GM12878 (cell line): ENCODE measurements around the gene ELMOD3. TPM values are rescaled to one million over a fixed set of nuclear protein-coding genes. Genes with fewer than 3 reads are reported as not detected.

Experiments
- ATAC-seq: fragments of 200-7000 bp; cut with Tn5 transposase; 3 replicates; pipeline ENCODE4 v1.9.1; 2020; ENCODE audit warnings: mild to moderate bottlenecking, moderate library complexity
- BruUV-seq: library from RNA; stranded (reverse); fragments of 400-500 nt; replicated peaks from 2 replicates; lab custom pipeline; 2021; lab: Mats Ljungman, UMichigan
- CTCF ChIA-PET: fragments of 300-600 bp; sonication (Branson Sonifier 250); formaldehyde crosslinking; extraction: SDS; loops from one replicate; lab custom pipeline; 2021; ENCODE audit warnings: inconsistent platforms; lab: Yijun Ruan, JAX
- POLR2A ChIA-PET: fragments of 350-600 bp; formaldehyde crosslinking; extraction: SDS; loops from one replicate; lab custom pipeline; 2021; ENCODE audit warnings: inconsistent platforms; lab: Charles Lee
- RAD21 ChIA-PET: fragments of 300-600 bp; sonication (Branson Sonifier 250); formaldehyde crosslinking; loops from one replicate; lab custom pipeline; 2023; ENCODE audit warnings: antibody characterized with exemption; ENCODE audit not compliant: unreplicated experiment; lab: Charles Lee
- SMC1A ChIA-PET: fragments of 300-600 bp; sonication (Branson Sonifier 250); formaldehyde crosslinking; loops from one replicate; lab custom pipeline; 2023; ENCODE audit not compliant: unreplicated experiment, uncharacterized antibody; lab: Charles Lee
- DNase-seq: peaks from one replicate; pipeline ENCODE4 v3.0.0-alpha.2; 2011; ENCODE audit warnings: low read depth, low spot score
- FAIRE-seq: peaks from 3 replicates; lab custom pipeline; 2011; peaks lifted over from hg19 to GRCh38; lab: Jason Lieb, UNC
- H2AFZ ChIP-seq: 2 replicates; pipeline ENCODE4 v1.6.0; 2011; ENCODE audit warnings: low read depth, low read length, control low read depth; ENCODE audit not compliant: control insufficient read depth
- H3K27ac ChIP-seq: 2 replicates; pipeline ENCODE4 v1.5.1; 2011; ENCODE audit warnings: control low read depth; ENCODE audit not compliant: control insufficient read depth, insufficient read depth
- H3K27me3 ChIP-seq, 2 experiments: replicated peaks in 1 of 2; 2 replicates each; pipeline versions ENCODE4 v1.6.0 to v1.6.1; 2011; ENCODE audit warnings: low read length in 1 of 2; ENCODE audit not compliant: control insufficient read depth in 2 of 2, insufficient read depth in 2 of 2
- H3K36me3 ChIP-seq, 2 experiments: 2 replicates each; pipeline ENCODE4 v1.5.1; 2011; ENCODE audit warnings: low read length in 1 of 2; ENCODE audit not compliant: control insufficient read depth in 2 of 2, insufficient read depth in 2 of 2
- H3K4me1 ChIP-seq: 2 replicates; pipeline ENCODE4 v1.6.1; 2011; ENCODE audit warnings: mild to moderate bottlenecking, low read length, moderate library complexity, mixed read lengths; ENCODE audit not compliant: control insufficient read depth, insufficient read depth
- H3K4me2 ChIP-seq: 2 replicates; pipeline ENCODE4 v1.6.0; 2011; ENCODE audit warnings: control low read depth; ENCODE audit not compliant: control insufficient read depth, insufficient read depth
- H3K4me3 ChIP-seq: fragments of 200-600 bp; sonication (generic); 2 replicates; pipeline ENCODE4 v1.5.1; 2016
- H3K79me2 ChIP-seq: 2 replicates; pipeline ENCODE4 v1.6.0; 2011; ENCODE audit warnings: low read length; ENCODE audit not compliant: control insufficient read depth, insufficient read depth
- H3K9ac ChIP-seq: 2 replicates; pipeline ENCODE4 v1.8.0; 2011; ENCODE audit warnings: low read length, control low read depth, mixed read lengths; ENCODE audit not compliant: control insufficient read depth, insufficient read depth
- H3K9me3 ChIP-seq: replicated peaks from 3 replicates; pipeline ENCODE4 v1.5.1; 2011; ENCODE audit warnings: mild to moderate bottlenecking, low read length; ENCODE audit not compliant: control insufficient read depth, insufficient read depth
- H4K20me1 ChIP-seq: 2 replicates; pipeline ENCODE4 v1.6.0; 2011; ENCODE audit not compliant: control insufficient read depth, insufficient read depth
- BACH1 ChIP-seq: fragments of 450-650 bp; IDR thresholded peaks from 2 replicates; pipeline ENCODE4 v1.6.1; 2017; ENCODE audit warnings: mild to moderate bottlenecking, borderline replicate concordance
- ESRRA ChIP-seq: IDR thresholded peaks from 2 replicates; pipeline ENCODE4 v1.6.1; 2012; ENCODE audit warnings: mild to moderate bottlenecking, low read length, improper control_type of control experiment
- GATAD2B ChIP-seq: fragments of 450-650 bp; conservative IDR thresholded peaks from 2 replicates; pipeline ENCODE4 v1.6.1; 2017; ENCODE audit warnings: low read depth, mild to moderate bottlenecking, moderate library complexity
- PAX8 ChIP-seq: fragments of 450-650 bp; IDR thresholded peaks from 2 replicates; pipeline ENCODE4 v1.6.1; 2017; ENCODE audit warnings: mild to moderate bottlenecking, moderate library complexity
- POLR2AphosphoS2 ChIP-seq: IDR thresholded peaks from 2 replicates; pipeline ENCODE4 v1.6.1; 2011; ENCODE audit warnings: low read depth, mild to moderate bottlenecking, low read length, improper control_type of control experiment, moderate library complexity
- RAD21 ChIP-seq: IDR thresholded peaks from 2 replicates; pipeline ENCODE4 v1.6.1; 2011; ENCODE audit warnings: mild to moderate bottlenecking, low read depth, low read length, moderate library complexity; ENCODE audit not compliant: insufficient read depth
- RAD51 ChIP-seq: fragments of 450-650 bp; IDR thresholded peaks from 2 replicates; pipeline ENCODE4 v1.6.1; 2016; ENCODE audit warnings: moderate library complexity, mild to moderate bottlenecking, inconsistent platforms
- TBL1XR1 ChIP-seq: IDR thresholded peaks from 2 replicates; pipeline ENCODE4 v1.6.1; 2012; ENCODE audit warnings: low read depth, low read length, improper control_type of control experiment
- WRNIP1 ChIP-seq: IDR thresholded peaks from 2 replicates; pipeline ENCODE4 v1.6.1; 2011; ENCODE audit warnings: low read depth, low read length, improper control_type of control experiment, borderline replicate concordance
- YBX1 ChIP-seq: fragments of 450-650 bp; IDR thresholded peaks from 2 replicates; pipeline ENCODE4 v1.6.1; 2016; ENCODE audit warnings: antibody characterized with exemption
- ZBED1 ChIP-seq: IDR thresholded peaks from 2 replicates; pipeline ENCODE4 v1.6.1; 2016; ENCODE audit warnings: borderline replicate concordance
- ZBTB33 ChIP-seq: fragments of 450-650 bp; IDR thresholded peaks from 2 replicates; pipeline ENCODE4 v1.6.1; 2017; ENCODE audit warnings: mild to moderate bottlenecking
- ZNF274 ChIP-seq: IDR thresholded peaks from one replicate; pipeline ENCODE4 v1.8.0; 2011; ENCODE audit not compliant: insufficient read length, insufficient read depth
- WGBS: methylation state at CpG from one replicate; pipeline ENCODE4 v1.1.6; 2016; ENCODE audit warnings: low lambda C conversion rate; ENCODE audit not compliant: insufficient replicate concordance, insufficient coverage; ENCODE audit errors: missing lambda C conversion rate; 5-methylcytosine and 5-hydroxymethylcytosine counted together
- in situ Hi-C: fragments of 300-500 bp; cut with MboI; formaldehyde crosslinking; loops from 9 replicates; pipeline ENCODE4 v1.14.3; 2018; ENCODE audit warnings: mixed read lengths
- intact Hi-C: fragments of 100-400 bp; cut with micrococcal nuclease; formaldehyde crosslinking; loops from one replicate; pipeline ENCODE4 v1.14.2; 2022; ENCODE audit not compliant: unreplicated experiment
- polyA plus RNA-seq, 11 experiments: library from polyadenylated mRNA; depleted of rRNA in 4 of 11; unstranded in 6 of 11; stranded (reverse) in 5 of 11; fragments of >200 nt; fragmentation: Nextera tagmentation in 4 of 11; fragmentation: Illumina TruSeq in 1 of 11; extraction: Ambion mirVana in 4 of 11; extraction: Trizol in 1 of 11; gene quantifications; 1 replicate in 1 of 11; 2 replicates in 10 of 11; pipeline versions ENCODE4 v1.2.1 to v1.2.3, GENCODE V29; 2011 to 2016; ENCODE audit warnings: inconsistent platforms in 2 of 11, missing spikeins in 2 of 11, low read depth in 1 of 11
- total RNA-seq, 4 experiments: library from RNA; depleted of rRNA in 3 of 4; stranded (reverse); fragments of >200 nt in 3 of 4; fragmentation: Illumina TruSeq in 1 of 4; extraction: Trizol in 1 of 4; gene quantifications; 2 replicates each; pipeline versions ENCODE4 v1.2.1 to v1.2.3, GENCODE V29; 2013 to 2021
- TF ChIP-seq, protein P1 (sequence below): IDR thresholded peaks from 2 replicates; pipeline ENCODE4 v1.6.1; 2012; ENCODE audit warnings: low read depth, low read length, improper control_type of control experiment
- TF ChIP-seq, protein P2 (sequence below): fragments of 150-350 bp; IDR thresholded peaks from 2 replicates; pipeline ENCODE4 v1.6.1; 2016; ENCODE audit warnings: low read depth, low read length

ELMOD3 gene
- total and polyA plus RNA-seq, 10 of the 15 experiments (the other 5 are each of a cell fraction or from before 2014, with no cell fraction given): 1.2 to 19.1 (median 12.5) TPM

DNA sequence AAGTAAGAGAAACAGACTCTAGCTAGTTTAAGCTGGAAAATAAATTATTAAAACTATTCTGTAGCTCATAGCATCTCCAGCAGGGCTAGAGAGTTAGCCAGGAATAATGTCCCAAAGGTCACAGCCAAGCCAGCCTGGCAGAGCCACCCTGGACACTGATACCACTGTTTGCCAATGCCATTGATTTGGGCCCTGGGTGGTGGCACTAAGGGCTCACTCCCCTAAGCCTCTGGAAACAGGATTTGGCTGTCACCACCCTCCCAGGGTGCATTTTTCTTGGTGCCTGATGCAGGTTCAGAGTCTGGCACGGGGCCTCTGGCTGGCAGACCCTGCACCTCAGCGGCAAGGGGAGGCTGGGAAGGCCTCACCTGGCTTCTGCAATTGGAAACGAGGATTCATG lies 71.0 kb downstream of the ELMOD3 start:
- Histone ChIP-seq H3K79me2 (no peaks in the 10 kb centered on the region), H3K4me1 (no peaks in the 10 kb centered on the region), H3K27me3 (no peaks in the 10 kb centered on the region), H3K4me3 (no peak overlapping the region), H3K36me3 (no peaks in the 10 kb centered on the region), H4K20me1 (no peaks in the 10 kb centered on the region), H3K9me3 (no peaks in the 10 kb centered on the region), H3K9ac (no peak overlapping the region), H2AFZ (no peak overlapping the region), H3K4me2 (no peak overlapping the region), H3K27ac (no peak overlapping the region)
- intact Hi-C loops: loop anchor here (10.0 kb wide), 1 partner anchor 389 kb away; no protein-coding TSS in a partner anchor
- FAIRE-seq (no peak), ATAC-seq (no peak), DNase-seq (no peak)
- POLR2A ChIA-PET: no interaction called here
- in situ Hi-C loops: no loop called here
- RAD21 ChIA-PET: interaction anchor here (3.3 kb wide), 1 partner anchor 126 kb away, joined by 13 read pairs; no protein-coding TSS in a partner anchor
- 24% methylated on average over 3 of the region's 3 CpGs for WGBS
- SMC1A ChIA-PET: interaction anchor here (7.8 kb wide), 1 partner anchor 125 kb away, joined by 201 read pairs; no protein-coding TSS in a partner anchor
- no TSS peak for BruUV-seq
- CTCF ChIA-PET: no interaction called here
- TF ChIP-seq ZBED1: no peak
- no peak for TF ChIP-seq RAD21
- no peak for TF ChIP-seq ZBTB33
- TF ChIP-seq BACH1: no peak
- no peak for TF ChIP-seq WRNIP1
- no peak for TF ChIP-seq TBL1XR1
- TF ChIP-seq GATAD2B: no peak
- TF ChIP-seq, protein P1, sequence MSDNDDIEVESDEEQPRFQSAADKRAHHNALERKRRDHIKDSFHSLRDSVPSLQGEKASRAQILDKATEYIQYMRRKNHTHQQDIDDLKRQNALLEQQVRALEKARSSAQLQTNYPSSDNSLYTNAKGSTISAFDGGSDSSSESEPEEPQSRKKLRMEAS: no peak
- no peak for TF ChIP-seq YBX1
- no peak for TF ChIP-seq ZNF274
- no peak for TF ChIP-seq RAD51
- TF ChIP-seq PAX8: no peak
- no peak for TF ChIP-seq ESRRA
- TF ChIP-seq, protein P2, sequence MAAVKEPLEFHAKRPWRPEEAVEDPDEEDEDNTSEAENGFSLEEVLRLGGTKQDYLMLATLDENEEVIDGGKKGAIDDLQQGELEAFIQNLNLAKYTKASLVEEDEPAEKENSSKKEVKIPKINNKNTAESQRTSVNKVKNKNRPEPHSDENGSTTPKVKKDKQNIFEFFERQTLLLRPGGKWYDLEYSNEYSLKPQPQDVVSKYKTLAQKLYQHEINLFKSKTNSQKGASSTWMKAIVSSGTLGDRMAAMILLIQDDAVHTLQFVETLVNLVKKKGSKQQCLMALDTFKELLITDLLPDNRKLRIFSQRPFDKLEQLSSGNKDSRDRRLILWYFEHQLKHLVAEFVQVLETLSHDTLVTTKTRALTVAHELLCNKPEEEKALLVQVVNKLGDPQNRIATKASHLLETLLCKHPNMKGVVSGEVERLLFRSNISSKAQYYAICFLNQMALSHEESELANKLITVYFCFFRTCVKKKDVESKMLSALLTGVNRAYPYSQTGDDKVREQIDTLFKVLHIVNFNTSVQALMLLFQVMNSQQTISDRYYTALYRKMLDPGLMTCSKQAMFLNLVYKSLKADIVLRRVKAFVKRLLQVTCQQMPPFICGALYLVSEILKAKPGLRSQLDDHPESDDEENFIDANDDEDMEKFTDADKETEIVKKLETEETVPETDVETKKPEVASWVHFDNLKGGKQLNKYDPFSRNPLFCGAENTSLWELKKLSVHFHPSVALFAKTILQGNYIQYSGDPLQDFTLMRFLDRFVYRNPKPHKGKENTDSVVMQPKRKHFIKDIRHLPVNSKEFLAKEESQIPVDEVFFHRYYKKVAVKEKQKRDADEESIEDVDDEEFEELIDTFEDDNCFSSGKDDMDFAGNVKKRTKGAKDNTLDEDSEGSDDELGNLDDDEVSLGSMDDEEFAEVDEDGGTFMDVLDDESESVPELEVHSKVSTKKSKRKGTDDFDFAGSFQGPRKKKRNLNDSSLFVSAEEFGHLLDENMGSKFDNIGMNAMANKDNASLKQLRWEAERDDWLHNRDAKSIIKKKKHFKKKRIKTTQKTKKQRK: no peak
- no peak for TF ChIP-seq POLR2AphosphoS2
